NB4 (cell line): Measurements from ENCODE around the gene CADPS.

Experiments
- MYC ChIP-seq: IDR thresholded peaks from 2 replicates; pipeline ENCODE4 v1.6.1; 2011; ENCODE audit warnings: low read depth, low read length
- POLR2A ChIP-seq: IDR thresholded peaks from 2 replicates; pipeline ENCODE4 v1.6.1; 2011; ENCODE audit warnings: mild to moderate bottlenecking; ENCODE audit not compliant: insufficient read length; ENCODE audit errors: extremely low read depth
- TF ChIP-seq, protein P1 (sequence below): IDR thresholded peaks from one replicate; pipeline ENCODE4 v1.5.1; 2012; ENCODE audit warnings: low read depth, low read length

DNA sequence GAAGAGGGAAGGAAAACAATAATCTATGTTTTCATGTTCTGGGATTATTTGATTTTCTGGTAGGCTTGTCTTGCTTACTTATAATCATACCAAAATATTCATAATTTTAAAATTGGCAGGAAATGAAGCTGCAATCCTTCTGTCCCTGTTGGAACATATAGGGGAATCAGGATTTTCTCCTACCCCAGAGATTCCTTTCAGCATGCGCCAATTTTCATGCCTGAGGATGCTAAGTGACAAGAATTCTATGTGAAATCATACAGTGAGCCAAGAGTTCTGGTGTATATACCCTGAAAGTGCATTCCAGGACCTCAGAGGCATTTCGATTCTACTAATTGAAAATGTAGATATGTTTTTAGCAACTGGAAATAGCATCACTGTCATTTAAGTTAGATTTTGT, 9.9 kb upstream of the CADPS start:
- TF ChIP-seq, protein P1, sequence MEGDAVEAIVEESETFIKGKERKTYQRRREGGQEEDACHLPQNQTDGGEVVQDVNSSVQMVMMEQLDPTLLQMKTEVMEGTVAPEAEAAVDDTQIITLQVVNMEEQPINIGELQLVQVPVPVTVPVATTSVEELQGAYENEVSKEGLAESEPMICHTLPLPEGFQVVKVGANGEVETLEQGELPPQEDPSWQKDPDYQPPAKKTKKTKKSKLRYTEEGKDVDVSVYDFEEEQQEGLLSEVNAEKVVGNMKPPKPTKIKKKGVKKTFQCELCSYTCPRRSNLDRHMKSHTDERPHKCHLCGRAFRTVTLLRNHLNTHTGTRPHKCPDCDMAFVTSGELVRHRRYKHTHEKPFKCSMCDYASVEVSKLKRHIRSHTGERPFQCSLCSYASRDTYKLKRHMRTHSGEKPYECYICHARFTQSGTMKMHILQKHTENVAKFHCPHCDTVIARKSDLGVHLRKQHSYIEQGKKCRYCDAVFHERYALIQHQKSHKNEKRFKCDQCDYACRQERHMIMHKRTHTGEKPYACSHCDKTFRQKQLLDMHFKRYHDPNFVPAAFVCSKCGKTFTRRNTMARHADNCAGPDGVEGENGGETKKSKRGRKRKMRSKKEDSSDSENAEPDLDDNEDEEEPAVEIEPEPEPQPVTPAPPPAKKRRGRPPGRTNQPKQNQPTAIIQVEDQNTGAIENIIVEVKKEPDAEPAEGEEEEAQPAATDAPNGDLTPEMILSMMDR = no peak
- TF ChIP-seq POLR2A = no peak
- TF ChIP-seq MYC = no peak
